NAMALWA (cell line): ENCODE data around the gene NCKAP5.
"Not testable (repeated sequence)": the region's sequence is repeated elsewhere in the genome, so short reads cannot be mapped to it uniquely, and the experiment has no call there.

Source experiments
- DNase-seq: peaks from one replicate; pipeline ENCODE4 v3.0.0-alpha.2; 2015; ENCODE audit warnings: low spot score

NCKAP5 gene

GRCh38 chr2:132873738-132874137 is 694.5 kb downstream of the NCKAP5 start:
- no peak for DNase-seq

DNA sequence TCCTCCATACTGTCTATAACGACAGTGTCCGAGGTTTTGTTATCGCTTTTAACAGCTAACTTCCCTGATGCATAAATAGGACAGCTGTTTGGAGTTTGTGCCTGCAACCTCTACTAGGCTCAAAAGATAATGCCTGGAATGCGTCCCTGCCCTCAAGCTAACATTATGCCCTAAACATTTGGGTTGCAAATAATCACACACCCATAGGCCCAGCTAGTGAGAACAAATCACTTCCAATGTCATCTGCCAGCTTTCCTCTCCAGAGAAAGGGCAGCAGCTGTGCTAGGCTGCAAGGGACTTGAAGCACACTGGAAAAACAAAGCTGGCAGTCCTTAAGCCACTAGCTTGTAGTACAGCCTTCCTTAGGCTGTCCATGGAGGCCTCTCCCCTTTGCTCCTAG is 696.4 kb downstream of the NCKAP5 start:
- DNase-seq = no peak

DNA sequence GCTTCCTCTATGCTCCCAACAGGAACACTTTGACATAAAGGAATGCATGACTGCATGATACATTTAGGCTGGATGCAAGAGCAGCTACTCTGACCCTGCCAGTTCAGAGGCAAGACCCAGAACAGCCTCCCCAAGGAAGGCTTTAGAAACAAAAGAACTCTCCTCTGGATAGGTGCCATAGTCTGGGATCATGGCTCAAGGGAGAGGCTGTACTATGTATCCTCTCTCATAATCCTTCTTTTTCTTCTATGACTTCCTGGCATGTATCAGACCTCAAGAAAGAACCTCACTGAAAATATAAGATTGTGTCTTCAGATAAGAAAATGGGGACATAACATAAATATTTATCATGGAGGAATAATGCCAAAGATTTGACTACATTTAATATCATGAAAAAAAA is 704.3 kb downstream of the NCKAP5 start:
- DNase-seq = no peak

- DNase-seq = no peak
Observed at GRCh38 chr2:132860220-132860619, 708.0 kb downstream of the NCKAP5 start.

DNA sequence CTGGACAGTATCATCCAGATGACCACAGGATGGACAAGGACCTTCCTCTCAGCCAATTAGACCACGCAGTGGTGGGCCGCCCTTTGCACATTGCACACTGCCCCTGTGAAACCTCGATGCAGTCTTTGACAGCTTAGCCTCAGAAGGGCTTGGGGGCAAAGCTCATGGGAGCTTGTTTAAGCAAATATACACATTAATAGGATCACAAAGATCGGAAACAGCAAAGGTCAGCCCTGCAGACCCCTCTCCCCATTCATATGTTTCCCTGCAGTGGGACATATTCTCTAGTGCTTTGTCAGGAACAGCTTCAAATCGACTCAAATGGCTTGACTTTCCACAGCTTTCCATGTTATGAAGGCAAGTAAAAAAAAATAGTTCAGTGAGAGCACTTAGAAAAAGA is 708.7 kb downstream of the NCKAP5 start:
- DNase-seq = no peak

GRCh38 chr2:132857319-132857718 is 710.9 kb downstream of the NCKAP5 start:
- no peak for DNase-seq

DNA sequence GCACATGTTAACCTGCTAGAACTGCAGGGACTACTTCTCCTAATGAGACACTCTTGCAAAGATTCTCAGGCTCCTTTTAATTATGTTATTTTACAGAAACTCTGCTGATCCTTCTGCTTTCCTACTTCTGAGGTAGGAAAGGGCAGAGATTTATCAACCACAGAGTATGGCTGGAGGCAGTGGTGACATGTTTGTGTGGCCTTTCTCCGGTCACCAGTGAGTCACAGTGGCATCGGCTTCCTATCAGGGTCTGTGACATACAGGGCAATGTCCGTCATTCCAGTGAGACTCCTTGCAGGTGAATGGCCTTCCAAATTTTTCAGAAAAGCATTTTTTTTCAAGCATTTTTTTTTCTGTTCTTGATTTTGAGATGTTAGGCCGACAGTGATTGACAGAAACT is 717.6 kb downstream of the NCKAP5 start:
- no peak for DNase-seq

DNA sequence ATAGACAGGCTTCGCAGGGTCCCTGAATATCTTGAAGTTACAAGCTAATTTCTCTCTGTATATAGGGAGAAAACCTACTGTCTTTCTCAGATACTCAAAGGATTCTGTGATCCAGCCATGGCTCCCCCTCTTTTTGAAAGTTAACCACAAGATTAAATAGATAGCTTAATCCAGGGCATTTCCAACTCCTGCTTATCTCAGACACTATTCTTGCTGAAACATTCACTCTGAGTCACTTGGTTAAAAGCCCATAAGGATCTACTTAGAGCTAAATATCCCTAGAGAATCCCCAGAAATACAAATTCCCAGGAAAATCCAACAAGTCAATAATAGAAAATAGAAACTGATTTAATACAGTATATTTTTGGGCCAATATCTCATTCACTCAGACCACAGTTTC is 719.1 kb downstream of the NCKAP5 start:
- DNase-seq = no peak

DNA sequence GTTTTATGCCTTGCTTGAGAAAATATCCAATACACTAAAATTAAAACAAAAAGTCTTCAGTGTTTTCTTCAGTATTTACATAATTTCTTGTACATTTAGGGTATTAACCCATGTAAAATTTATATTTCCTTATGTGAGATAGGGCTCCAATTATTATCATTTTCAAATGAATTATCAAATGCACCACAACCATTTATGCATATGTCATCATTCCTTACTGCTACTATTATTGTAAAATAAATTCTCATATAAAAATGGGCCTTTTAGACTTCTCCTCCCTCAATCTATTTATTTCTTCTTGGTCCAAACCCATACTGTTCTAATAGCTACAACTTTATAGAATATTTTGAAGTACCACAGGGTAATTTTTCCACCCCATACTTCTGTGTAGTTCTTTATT is 722.9 kb downstream of the NCKAP5 start:
- no peak for DNase-seq

GRCh38 chr2:132844585-132844984 is 723.7 kb downstream of the NCKAP5 start:
- no peak for DNase-seq

GRCh38 chr2:132837769-132838168 is 730.5 kb downstream of the NCKAP5 start:
- no peak for DNase-seq

- no peak for DNase-seq
Observed at GRCh38 chr2:132830321-132830827, 737.9 kb downstream of the NCKAP5 start.

DNA sequence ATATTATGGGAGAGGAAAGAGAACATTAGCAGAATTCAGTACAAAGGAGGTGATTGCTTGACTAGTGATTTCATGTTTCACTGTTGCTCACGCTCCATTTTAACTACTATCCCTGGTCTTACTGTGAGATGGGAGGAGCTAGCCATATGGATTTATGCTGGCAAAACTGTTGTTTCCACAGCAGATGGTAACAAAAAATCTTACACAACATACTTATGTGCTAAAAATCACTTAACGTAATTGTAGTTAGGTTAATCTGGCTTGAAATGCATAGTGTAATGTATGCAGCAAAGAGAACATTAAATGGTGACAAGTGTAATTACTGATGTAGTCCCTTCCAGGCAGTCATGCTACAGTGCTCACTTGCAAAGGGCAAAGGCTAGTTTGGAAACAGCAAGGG is 742.7 kb downstream of the NCKAP5 start:
- DNase-seq = no peak

GRCh38 chr2:132824716-132825115 is 743.5 kb downstream of the NCKAP5 start:
- DNase-seq = no peak

DNA sequence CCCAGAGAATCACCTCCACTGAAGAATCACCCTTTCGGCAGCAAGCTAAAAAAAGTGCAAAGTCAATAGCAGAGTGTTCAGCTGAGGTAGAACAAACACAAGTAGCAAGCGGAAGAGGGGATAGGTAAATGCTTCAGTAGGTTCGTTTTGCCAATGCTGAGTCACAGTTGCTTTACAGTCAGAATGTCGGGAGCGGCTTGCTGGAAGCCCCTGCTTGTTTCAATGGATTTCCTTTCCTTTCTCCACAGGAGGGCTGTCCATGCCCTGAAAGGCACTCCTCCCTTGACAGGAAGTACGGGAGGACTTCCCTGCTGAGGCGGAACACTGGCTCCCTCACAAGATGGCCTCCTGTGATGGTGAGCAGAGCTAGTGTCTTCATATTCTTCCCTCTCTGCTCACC is 752.0 kb downstream of the NCKAP5 start:
- no peak for DNase-seq

- DNase-seq = no peak
Observed at GRCh38 chr2:132815516-132815915, 752.7 kb downstream of the NCKAP5 start.

GRCh38 chr2:132814651-132815050 is 753.6 kb downstream of the NCKAP5 start:
- no peak for DNase-seq

- no peak for DNase-seq
Observed at GRCh38 chr2:132813422-132813821, 754.8 kb downstream of the NCKAP5 start.

DNA sequence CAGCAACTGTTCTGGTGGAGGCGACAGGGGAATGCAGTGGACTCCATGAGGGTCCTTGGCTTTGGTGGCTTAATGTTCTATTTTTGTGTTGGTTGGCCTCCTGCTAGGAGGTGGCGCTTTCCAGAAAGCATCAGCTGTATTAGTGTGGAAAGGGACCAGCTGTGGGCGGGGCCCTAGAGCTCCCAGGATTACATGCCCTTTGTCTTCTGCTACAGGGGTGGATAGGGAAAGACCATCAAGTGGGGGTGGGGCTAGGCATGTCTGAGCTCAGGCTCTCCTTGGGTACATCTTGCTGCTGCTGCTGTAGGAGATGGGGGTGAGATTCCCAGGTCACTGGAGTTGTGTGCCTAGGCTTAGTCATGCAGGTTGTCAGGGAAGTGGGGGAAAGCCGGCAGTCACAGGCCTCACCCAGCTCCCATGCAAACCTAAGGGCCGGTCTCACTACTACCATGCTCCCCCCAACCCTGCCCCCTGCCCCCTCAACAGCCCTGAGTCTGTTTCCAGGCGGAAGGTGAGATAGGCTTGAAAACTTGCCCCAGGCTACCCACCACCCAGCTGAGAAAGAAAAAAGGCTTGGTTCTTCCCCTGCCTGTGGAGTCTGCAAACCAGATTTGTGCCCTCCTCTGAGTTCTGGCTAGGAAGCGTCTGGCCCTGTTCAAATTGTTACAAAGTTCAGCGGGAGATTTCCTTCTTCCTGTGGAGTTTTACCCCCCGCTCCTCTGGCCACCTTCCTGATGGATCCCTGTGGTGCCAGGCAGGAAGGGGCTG is 756.9 kb downstream of the NCKAP5 start:
- DNase-seq = no peak

GRCh38 chr2:132809962-132810361 is 758.3 kb downstream of the NCKAP5 start:
- not testable (repeated sequence) for DNase-seq

DNA sequence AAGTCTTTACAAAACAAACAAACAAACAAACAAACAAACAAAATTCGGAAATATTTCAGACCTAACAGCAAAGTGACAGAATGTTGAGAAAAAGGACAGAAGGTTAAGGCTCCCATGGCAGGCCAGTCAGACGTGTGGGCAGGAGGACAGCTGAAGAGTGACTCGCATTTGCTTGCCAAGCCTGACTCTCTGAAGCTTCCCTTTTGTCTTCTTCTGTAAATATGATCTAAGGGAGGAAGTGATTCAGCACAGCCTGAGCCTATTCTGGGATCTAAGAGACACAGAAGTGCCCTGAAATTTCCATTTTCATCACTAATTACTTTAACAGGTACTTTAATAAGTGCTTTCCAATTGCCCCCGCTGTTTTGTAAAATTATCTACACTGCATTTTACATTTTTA is 764.2 kb downstream of the NCKAP5 start:
- no peak for DNase-seq

DNA sequence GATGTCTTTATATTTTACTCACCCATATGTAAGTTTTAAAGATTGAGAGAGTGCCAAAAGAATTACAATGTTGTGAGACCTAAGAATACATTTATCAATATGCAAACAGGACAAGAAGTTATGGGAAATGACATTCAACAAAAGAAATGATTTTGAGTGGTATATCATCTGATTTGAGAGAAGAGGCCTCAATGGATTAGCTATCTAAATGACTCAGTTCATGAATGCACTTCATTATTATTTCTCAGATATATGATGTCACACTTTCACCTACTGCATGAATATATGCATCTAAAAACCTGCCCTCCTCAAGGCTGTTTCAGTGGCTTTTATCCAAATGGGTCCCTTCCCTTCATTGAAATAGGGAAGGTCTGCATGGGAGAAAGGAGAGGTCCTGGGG is 769.9 kb downstream of the NCKAP5 start:
- no peak for DNase-seq

- DNase-seq = no peak
Observed at GRCh38 chr2:132797556-132797955, 770.7 kb downstream of the NCKAP5 start.

- DNase-seq = no peak
Observed at GRCh38 chr2:132797071-132797470, 771.2 kb downstream of the NCKAP5 start.
